IPS-18c (cell line): Measurements from ENCODE around the gene COA8.

ENCODE experiments used
- H3K4me3 ChIP-seq: 2 replicates; pipeline ENCODE4 v1.7.0; 2013; ENCODE audit warnings: low read depth, mild to moderate bottlenecking, low read length, moderate library complexity; ENCODE audit not compliant: insufficient read depth
- H3K9me3 ChIP-seq: one replicate; pipeline ENCODE4 v1.6.1; 2013; ENCODE audit warnings: mild to moderate bottlenecking, low read length, moderate library complexity; ENCODE audit not compliant: control insufficient read depth, insufficient read depth

COA8 gene

GRCh38 chr14:103555559-103556337, 7.0 kb upstream of the COA8 start:
- Histone ChIP-seq H3K9me3 (no peaks in the 10 kb centered on the region), H3K4me3 (no peak overlapping the region)

DNA sequence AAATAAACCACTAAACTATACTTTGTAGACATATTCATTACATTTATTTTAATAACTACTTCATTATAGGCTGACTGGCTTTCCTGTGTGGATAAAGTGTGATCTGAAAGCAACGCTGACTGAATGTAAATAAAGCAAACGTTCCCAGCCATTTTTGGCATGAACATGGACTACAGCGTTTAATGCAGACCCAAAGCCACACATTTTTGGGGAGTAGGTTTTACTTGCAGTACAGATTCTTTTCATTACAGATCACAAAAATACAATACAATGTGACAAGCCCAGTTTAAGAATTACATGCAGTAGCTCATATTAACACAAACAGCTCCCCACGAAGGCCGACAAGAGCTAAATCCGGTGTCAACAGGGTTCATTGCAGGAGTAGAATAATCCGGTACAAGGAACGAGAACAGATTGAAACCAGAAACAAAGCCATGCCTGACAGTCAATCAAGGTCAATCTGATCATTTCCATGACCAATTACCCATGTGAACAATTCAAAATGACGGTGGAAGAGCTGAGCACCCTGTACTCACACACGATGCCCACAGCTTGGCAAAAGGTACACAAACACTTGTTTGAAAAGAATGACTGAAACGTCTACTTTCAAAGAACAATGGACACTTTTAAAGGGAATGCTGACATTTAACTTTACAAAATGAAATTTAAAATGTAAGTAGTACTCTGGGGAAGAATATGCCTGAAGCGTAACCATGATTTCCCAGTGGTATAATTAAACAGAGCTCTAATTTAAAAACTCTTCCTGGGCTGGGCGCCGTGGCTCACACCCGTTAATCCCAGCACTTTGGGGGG, 5.6 kb upstream of the COA8 start:
- H3K4me3 ChIP-seq = no peak overlapping the region
- no peaks in the 10 kb centered on the region for H3K9me3 ChIP-seq

DNA sequence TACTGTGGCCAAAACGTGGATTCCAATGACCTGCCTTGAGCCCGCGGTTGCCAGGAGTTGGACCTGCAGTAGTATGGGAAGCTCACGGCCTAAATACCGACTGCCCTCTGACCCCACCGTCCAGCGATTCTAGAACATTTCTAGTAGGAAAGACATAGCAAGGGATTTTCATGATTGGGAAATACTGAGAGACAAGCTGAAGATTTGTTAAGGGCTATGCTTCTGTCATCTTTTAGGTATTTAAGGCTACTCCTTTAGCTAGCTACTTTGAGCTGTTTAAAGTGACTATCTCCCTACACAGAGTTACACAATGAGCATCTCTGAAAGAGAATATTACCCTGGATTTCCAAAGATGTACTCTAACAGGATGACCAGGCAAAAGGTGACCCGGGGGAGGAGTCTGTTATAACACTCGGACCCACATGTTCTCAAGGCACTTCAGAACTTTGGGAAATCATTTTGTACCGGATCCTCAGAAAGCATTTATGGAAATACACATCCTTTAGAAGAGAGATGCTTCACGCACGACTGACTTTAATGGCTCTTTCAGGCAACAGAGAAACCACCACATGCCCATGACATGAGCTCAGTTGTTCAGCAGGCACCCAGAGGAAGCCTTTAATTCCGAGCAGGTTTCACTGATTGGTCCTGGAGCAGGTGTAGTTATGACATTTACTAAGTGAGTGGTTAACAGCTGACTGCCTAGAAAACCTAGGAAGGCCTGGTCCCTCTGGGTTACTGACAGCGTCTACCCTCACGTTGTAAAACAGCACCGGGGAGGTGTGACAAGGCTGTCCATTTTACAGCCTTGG, 4.5 kb upstream of the COA8 start:
- Histone ChIP-seq H3K9me3 (no peaks in the 10 kb centered on the region), H3K4me3 (no peak overlapping the region)

GRCh38 chr14:103559766-103560165, 3.0 kb upstream of the COA8 start:
- Histone ChIP-seq H3K9me3 (no peaks in the 10 kb centered on the region), H3K4me3 (no peak overlapping the region)

- peak overlapping the region; percentile 94; the same call in 1 of the 2 replicates for H3K4me3 ChIP-seq
- H3K9me3 ChIP-seq = no peaks in the 10 kb centered on the region
Observed at GRCh38 chr14:103560691-103561090, 2.1 kb upstream of the COA8 start.

DNA sequence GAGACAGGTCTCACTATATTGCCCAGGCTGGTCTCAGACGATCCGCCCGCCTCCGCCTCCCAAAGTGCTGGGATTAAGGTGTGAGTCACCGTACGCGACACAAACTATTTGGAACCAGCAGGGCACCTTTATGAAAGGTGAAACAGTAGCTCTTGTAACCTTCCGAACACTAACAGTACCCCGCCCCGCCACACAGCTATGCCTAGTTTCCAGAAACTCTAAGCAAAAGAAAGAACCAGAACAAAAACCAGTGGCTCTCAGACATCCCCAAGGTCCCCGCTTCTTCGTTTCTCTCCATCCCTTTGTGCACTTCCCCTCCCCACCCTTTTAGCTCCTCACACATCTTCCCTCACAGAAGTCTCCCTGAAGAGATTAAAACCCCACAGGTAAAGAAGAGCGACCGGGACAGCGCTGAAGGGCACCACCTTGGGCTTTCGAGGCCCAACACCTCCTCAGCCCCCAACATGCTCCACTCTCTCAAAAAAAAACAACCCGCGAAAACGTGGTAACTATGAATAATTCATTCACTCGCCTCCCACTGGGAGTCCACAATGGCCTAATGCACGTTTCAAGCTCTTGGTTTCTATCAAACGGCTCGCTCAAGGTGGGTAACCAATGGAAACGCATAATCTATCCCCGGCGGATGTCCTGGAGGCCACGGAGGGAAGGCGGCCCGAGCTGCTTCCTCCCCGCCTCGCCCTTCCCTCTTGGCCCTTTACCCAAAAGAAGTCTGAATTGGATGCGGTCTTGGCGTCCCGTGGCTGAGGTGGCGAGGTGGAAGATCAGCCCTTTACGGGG, 1.2 kb upstream of the COA8 start:
- Histone ChIP-seq H3K9me3 (no peaks in the 10 kb centered on the region), H3K4me3 (peak overlapping the region; percentile 94)

GRCh38 chr14:103562179-103562428, 656 bp upstream of the COA8 start:
- Histone ChIP-seq H3K9me3 (no peaks in the 10 kb centered on the region), H3K4me3 (peak overlapping the region; percentile 94)

DNA sequence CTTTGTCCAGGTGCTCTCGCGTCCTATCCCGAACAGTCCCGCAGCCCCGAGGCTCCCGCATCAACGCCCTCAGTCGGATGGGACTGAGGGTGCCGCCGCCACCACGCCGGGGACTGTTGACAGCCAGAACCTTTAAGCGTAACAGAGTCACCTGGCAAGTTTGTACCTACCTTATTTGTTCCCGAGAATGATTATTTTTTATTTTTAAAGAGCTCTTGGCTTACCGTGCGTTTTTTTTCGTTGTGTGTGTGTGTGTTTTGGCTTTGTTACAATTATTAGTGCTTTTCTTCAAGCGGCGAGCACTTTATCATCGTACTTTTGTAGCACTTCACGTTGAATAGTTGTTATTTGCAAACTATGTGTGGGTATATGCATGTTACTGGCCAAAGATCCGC, 463 bp downstream of the COA8 start:
- Histone ChIP-seq H3K4me3 (peak overlapping the region; percentile 94), H3K9me3 (no peaks in the 10 kb centered on the region)

GRCh38 chr14:103563844-103564505, 1.2 kb downstream of the COA8 start:
- Histone ChIP-seq H3K9me3 (no peaks in the 10 kb centered on the region), H3K4me3 (peak overlapping the region; percentile 94; the same call in 1 of the 2 replicates)

GRCh38 chr14:103568952-103569351, 6.2 kb downstream of the COA8 start:
- H3K4me3 ChIP-seq = no peak overlapping the region
- H3K9me3 ChIP-seq = no peaks in the 10 kb centered on the region

DNA sequence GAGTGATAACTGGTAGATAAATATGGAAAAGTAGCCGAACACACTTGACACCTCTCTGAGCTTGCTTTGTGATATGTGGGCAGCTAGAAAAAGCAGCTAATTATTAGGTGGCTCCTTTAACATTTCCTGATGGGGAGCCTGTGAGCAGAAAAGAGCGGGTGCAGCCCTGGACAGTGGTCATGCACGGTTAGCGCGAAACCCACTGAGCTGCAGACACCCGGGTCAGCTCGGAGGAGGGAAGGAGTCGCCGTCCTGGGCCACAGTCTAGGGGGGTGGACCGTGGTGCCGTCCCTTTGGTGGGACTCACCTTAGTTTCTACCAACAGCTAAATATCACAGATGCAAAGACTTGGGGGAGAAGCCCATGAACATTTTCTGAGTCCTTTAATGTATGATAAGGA, 6.6 kb downstream of the COA8 start:
- Histone ChIP-seq H3K4me3 (no peak overlapping the region), H3K9me3 (no peaks in the 10 kb centered on the region)

DNA sequence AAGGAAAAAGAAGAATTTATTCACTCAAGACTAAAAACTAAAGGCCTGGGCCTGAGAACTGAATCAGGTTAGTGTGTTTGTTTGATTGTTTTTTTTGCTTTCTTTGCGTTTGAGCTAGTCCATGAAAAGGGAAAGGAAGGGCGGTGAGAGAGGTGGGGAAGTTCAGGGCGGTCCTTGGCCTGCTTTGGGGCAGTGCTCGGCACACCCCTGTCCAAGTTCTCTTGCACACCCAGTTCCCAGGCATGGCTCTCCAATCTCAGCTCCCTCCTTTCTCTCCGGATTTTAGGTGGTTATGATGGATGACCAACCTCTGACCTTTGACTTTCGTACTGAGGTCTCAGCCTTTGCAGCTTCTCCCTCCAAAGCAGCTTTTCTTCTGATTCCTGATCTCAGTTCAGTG, 11.3 kb downstream of the COA8 start:
- Histone ChIP-seq H3K9me3 (no peaks in the 10 kb centered on the region), H3K4me3 (no peak overlapping the region)

GRCh38 chr14:103574707-103575285, 12.0 kb downstream of the COA8 start:
- no peaks in the 10 kb centered on the region for H3K9me3 ChIP-seq
- no peak overlapping the region for H3K4me3 ChIP-seq

GRCh38 chr14:103576371-103577024, 13.7 kb downstream of the COA8 start:
- no peak overlapping the region for H3K4me3 ChIP-seq
- no peaks in the 10 kb centered on the region for H3K9me3 ChIP-seq

DNA sequence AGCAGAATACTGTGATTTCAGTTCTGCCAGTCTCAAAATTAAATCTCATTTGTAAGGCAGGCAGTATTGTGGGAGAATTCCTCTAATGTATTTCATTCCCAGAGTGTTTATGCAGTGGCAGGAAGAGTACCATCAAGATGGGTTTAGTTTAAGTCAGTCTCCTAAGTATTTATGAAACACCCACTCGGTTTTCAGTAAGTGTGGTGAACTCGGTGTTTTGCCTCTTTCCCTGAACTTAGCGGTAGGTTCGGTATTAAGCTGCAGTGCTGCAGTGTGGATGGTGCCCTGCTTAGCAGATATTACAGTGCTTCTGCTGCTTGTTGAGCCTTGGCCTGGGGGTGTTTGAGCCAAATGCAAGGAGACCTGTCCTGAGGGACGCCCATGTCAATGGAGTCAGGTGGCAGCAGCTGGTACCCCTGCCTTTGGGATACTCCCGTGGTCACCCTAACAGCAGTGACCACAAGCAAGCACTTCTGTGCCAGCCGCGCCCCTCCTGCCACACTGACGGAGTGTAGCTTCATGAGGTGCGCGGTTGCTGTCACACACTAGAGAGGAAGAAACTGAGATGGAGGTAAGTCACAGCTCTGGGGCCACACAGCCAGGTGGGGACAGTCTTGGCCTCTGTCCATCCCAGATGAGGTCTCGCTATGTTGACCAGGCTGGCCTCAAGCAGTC, 15.8 kb downstream of the COA8 start:
- Histone ChIP-seq H3K9me3 (no peaks in the 10 kb centered on the region), H3K4me3 (no peak overlapping the region)
